ENCODE results near the gene DGKD. TPM values are rescaled to one million over a fixed set of nuclear protein-coding genes. Genes with fewer than 3 reads are reported as not detected.

The DGKD gene
- total and polyA plus RNA-seq, 10 of the 15 experiments (the other 5 are each of a cell fraction or from before 2014, with no cell fraction given): 2.7 to 81.9 (median 27.0) TPM

GRCh38 chr2:233422050-233422639, 67.9 kb downstream of the DGKD start (continued):
- no peak for TF ChIP-seq RELB (IDR thresholded peaks at IDR 0.05; ENCODE audit: low read depth)
- no peak for TF ChIP-seq SMARCA5 (IDR thresholded peaks at IDR 0.05)
- TF ChIP-seq MTA3 (IDR thresholded peaks at IDR 0.05; ENCODE audit: borderline replicate concordance, low read length): no peak
- no peak for TF ChIP-seq SMC3 (IDR thresholded peaks at IDR 0.05; ENCODE audit: borderline replicate concordance, low read length)
- TF ChIP-seq, protein P1, sequence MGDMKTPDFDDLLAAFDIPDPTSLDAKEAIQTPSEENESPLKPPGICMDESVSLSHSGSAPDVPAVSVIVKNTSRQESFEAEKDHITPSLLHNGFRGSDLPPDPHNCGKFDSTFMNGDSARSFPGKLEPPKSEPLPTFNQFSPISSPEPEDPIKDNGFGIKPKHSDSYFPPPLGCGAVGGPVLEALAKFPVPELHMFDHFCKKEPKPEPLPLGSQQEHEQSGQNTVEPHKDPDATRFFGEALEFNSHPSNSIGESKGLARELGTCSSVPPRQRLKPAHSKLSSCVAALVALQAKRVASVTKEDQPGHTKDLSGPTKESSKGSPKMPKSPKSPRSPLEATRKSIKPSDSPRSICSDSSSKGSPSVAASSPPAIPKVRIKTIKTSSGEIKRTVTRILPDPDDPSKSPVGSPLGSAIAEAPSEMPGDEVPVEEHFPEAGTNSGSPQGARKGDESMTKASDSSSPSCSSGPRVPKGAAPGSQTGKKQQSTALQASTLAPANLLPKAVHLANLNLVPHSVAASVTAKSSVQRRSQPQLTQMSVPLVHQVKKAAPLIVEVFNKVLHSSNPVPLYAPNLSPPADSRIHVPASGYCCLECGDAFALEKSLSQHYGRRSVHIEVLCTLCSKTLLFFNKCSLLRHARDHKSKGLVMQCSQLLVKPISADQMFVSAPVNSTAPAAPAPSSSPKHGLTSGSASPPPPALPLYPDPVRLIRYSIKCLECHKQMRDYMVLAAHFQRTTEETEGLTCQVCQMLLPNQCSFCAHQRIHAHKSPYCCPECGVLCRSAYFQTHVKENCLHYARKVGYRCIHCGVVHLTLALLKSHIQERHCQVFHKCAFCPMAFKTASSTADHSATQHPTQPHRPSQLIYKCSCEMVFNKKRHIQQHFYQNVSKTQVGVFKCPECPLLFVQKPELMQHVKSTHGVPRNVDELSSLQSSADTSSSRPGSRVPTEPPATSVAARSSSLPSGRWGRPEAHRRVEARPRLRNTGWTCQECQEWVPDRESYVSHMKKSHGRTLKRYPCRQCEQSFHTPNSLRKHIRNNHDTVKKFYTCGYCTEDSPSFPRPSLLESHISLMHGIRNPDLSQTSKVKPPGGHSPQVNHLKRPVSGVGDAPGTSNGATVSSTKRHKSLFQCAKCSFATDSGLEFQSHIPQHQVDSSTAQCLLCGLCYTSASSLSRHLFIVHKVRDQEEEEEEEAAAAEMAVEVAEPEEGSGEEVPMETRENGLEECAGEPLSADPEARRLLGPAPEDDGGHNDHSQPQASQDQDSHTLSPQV (IDR thresholded peaks at IDR 0.05): no peak
- no peak for TF ChIP-seq SIN3A (IDR thresholded peaks at IDR 0.05; ENCODE audit: low read depth, low read length)
- TF ChIP-seq TCF12 (IDR thresholded peaks at IDR 0.05; ENCODE audit: low read depth, low read length): no peak
- no peak for TF ChIP-seq IRF4 (IDR thresholded peaks at IDR 0.05; ENCODE audit: low read depth, low read length)
- TF ChIP-seq MXI1 (IDR thresholded peaks at IDR 0.05; ENCODE audit: low read depth, low read length): no peak
- TF ChIP-seq FOXM1 (IDR thresholded peaks at IDR 0.05; ENCODE audit: low read depth, low read length): no peak
- TF ChIP-seq RCOR1 (conservative IDR thresholded peaks at IDR 0.05; ENCODE audit: low read depth, low read length): no peak
- TF ChIP-seq RBBP5 (conservative IDR thresholded peaks at IDR 0.05): no peak
- TF ChIP-seq IKZF2 (IDR thresholded peaks at IDR 0.05): no peak
- TF ChIP-seq USF2 (IDR thresholded peaks at IDR 0.05; ENCODE audit: borderline replicate concordance, low read depth, low read length): no peak
- no peak for TF ChIP-seq POLR2AphosphoS5 (IDR thresholded peaks at IDR 0.05; ENCODE audit: low read length)
- TF ChIP-seq GABPA (IDR thresholded peaks at IDR 0.05; ENCODE audit: low read depth): no peak
- no peak for TF ChIP-seq ASH2L (IDR thresholded peaks at IDR 0.05; ENCODE audit: borderline replicate concordance, low read depth)
- TF ChIP-seq, protein P2, sequence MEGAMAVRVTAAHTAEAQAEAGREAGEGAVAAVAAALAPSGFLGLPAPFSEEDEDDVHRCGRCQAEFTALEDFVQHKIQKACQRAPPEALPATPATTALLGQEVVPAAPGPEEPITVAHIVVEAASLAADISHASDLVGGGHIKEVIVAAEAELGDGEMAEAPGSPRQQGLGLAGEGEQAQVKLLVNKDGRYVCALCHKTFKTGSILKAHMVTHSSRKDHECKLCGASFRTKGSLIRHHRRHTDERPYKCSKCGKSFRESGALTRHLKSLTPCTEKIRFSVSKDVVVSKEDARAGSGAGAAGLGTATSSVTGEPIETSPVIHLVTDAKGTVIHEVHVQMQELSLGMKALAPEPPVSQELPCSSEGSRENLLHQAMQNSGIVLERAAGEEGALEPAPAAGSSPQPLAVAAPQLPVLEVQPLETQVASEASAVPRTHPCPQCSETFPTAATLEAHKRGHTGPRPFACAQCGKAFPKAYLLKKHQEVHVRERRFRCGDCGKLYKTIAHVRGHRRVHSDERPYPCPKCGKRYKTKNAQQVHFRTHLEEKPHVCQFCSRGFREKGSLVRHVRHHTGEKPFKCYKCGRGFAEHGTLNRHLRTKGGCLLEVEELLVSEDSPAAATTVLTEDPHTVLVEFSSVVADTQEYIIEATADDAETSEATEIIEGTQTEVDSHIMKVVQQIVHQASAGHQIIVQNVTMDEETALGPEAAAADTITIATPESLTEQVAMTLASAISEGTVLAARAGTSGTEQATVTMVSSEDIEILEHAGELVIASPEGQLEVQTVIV (IDR thresholded peaks at IDR 0.05; ENCODE audit: borderline replicate concordance, partially characterized antibody): no peak
- TF ChIP-seq GATAD2B (conservative IDR thresholded peaks at IDR 0.05; ENCODE audit: low read depth): no peak
- TF ChIP-seq PAX5 (IDR thresholded peaks at IDR 0.05; ENCODE audit: borderline replicate concordance, low read depth, low read length): 0 out of 2 replicates have a peak, but pooled peaks have one; percentile 14
